Endothelial cell of umbilical vein (primary cell): ENCODE results near the gene PLD1. TPM values are rescaled to one million over a fixed set of nuclear protein-coding genes. Genes with fewer than 3 reads are reported as not detected.

Experiments used
- BruUV-seq: library from RNA; stranded (reverse); fragments of 400-500 nt; replicated peaks from 2 replicates; lab custom pipeline; 2021; lab: Mats Ljungman, UMichigan
- CTCF ChIA-PET: fragments of 300-600, 350-600 bp; sonication (Branson Sonifier 250); formaldehyde crosslinking; loops from one replicate; lab custom pipeline; 2021; ENCODE audit warnings: antibody characterized with exemption, inconsistent platforms; lab: Charles Lee
- POLR2A ChIA-PET: fragments of 300-600, 350-600 bp; sonication (Branson Sonifier 250); formaldehyde crosslinking; loops from one replicate; lab custom pipeline; 2021; ENCODE audit warnings: antibody characterized with exemption, inconsistent platforms; lab: Charles Lee
- DNase-seq: peaks from one replicate; pipeline ENCODE4 v3.0.0-alpha.2; 2011; ENCODE audit warnings: low read depth, low spot score
- FAIRE-seq: peaks from 2 replicates; lab custom pipeline; 2011; peaks lifted over from hg19 to GRCh38; lab: Jason Lieb, UNC
- H2AFZ ChIP-seq: 2 replicates; pipeline ENCODE4 v1.6.0; 2012; ENCODE audit warnings: low read depth, low read length, control low read depth, inconsistent platforms
- H3K27ac ChIP-seq: 2 replicates; pipeline ENCODE4 v1.5.1; 2011; ENCODE audit warnings: low read depth, mild to moderate bottlenecking, control low read depth, low read length, moderate library complexity; ENCODE audit not compliant: insufficient read depth
- H3K27me3 ChIP-seq, 2 experiments: 2 replicates each; pipeline versions ENCODE4 v1.6.0 to v1.6.1; 2011; ENCODE audit warnings: low read length in 2 of 2, mixed read lengths in 1 of 2; ENCODE audit not compliant: control insufficient read depth in 2 of 2, insufficient read depth in 2 of 2
- H3K36me3 ChIP-seq, 2 experiments: 2 replicates in 1 of 2; 3 replicates in 1 of 2; pipeline ENCODE4 v1.5.1; 2011; ENCODE audit warnings: low read length in 2 of 2, mild to moderate bottlenecking in 1 of 2, moderate library complexity in 1 of 2; ENCODE audit not compliant: control insufficient read depth in 2 of 2, insufficient read depth in 2 of 2; ENCODE audit errors: extremely low read depth in 1 of 2
- H3K4me1 ChIP-seq: 3 replicates; pipeline ENCODE4 v1.5.1; 2011; ENCODE audit warnings: mild to moderate bottlenecking, low read length; ENCODE audit not compliant: control insufficient read depth, insufficient read depth; ENCODE audit errors: extremely low read depth
- H3K4me2 ChIP-seq: 2 replicates; pipeline ENCODE4 v1.6.1; 2011; ENCODE audit warnings: low read length, control low read depth, mixed read lengths; ENCODE audit not compliant: insufficient read depth
- H3K4me3 ChIP-seq, 3 experiments: fragments of 200-600 bp in 1 of 3; sonication (generic), shearing (Covaris generic) in 1 of 3; replicated peaks in 1 of 3; 2 replicates each; pipeline ENCODE4 v1.5.1; 2011 to 2016; ENCODE audit warnings: control low read depth in 3 of 3, low read length in 3 of 3, mild to moderate bottlenecking in 2 of 3, inconsistent platforms in 1 of 3, low read depth in 1 of 3, moderate library complexity in 1 of 3; ENCODE audit not compliant: insufficient read depth in 1 of 3
- H3K79me2 ChIP-seq: 2 replicates; pipeline ENCODE4 v1.6.0; 2012; ENCODE audit warnings: low read length, inconsistent platforms; ENCODE audit not compliant: control insufficient read depth, insufficient read depth
- H3K9ac ChIP-seq: replicated peaks from 2 replicates; pipeline ENCODE3; 2011; ENCODE audit warnings: low read length, control low read depth; ENCODE audit not compliant: insufficient read depth; ENCODE audit errors: extremely low read depth
- H3K9me1 ChIP-seq: replicated peaks from 3 replicates; pipeline ENCODE4 v1.6.0; 2011; ENCODE audit warnings: mild to moderate bottlenecking, low read length; ENCODE audit not compliant: control insufficient read depth, insufficient read depth; ENCODE audit errors: extremely low read depth
- H3K9me3 ChIP-seq: replicated peaks from 2 replicates; pipeline ENCODE4 v1.5.1; 2012; ENCODE audit warnings: low read length, inconsistent platforms; ENCODE audit not compliant: control insufficient read depth, insufficient read depth
- H4K20me1 ChIP-seq: replicated peaks from 2 replicates; pipeline ENCODE3; 2011; ENCODE audit warnings: mild to moderate bottlenecking, low read length; ENCODE audit not compliant: control insufficient read depth, insufficient read depth; ENCODE audit errors: extremely low read depth
- EZH2 ChIP-seq: IDR thresholded peaks from 2 replicates; pipeline ENCODE4 v1.6.1; 2012; ENCODE audit warnings: borderline replicate concordance, low read depth, mild to moderate bottlenecking, moderate library complexity, low read length, inconsistent platforms; ENCODE audit not compliant: severe bottlenecking
- FOS ChIP-seq: IDR thresholded peaks from 2 replicates; pipeline ENCODE4 v1.6.1; 2011; ENCODE audit warnings: mild to moderate bottlenecking, low read length, moderate library complexity, borderline replicate concordance; ENCODE audit not compliant: insufficient read depth
- GATA2 ChIP-seq: IDR thresholded peaks from 2 replicates; pipeline ENCODE4 v1.7.0; 2011; ENCODE audit warnings: low read depth, mild to moderate bottlenecking, moderate library complexity, mixed read lengths, low read length; ENCODE audit not compliant: insufficient read length, insufficient read depth
- JUN ChIP-seq: IDR thresholded peaks from 2 replicates; pipeline ENCODE4 v1.6.1; 2011; ENCODE audit warnings: borderline replicate concordance, low read depth; ENCODE audit not compliant: insufficient read length, insufficient read depth
- MAX ChIP-seq: IDR thresholded peaks from 2 replicates; pipeline ENCODE4 v1.6.1; 2011; ENCODE audit not compliant: insufficient read depth, insufficient read length
- MYC ChIP-seq: IDR thresholded peaks from one replicate; pipeline ENCODE4 v1.6.1; 2011; ENCODE audit warnings: mild to moderate bottlenecking, low read depth, low read length
- POLR2A ChIP-seq: IDR thresholded peaks from 2 replicates; pipeline ENCODE4 v1.6.1; 2012; ENCODE audit warnings: low read depth, mild to moderate bottlenecking, control low read depth, low read length
- POLR2AphosphoS5 ChIP-seq: IDR thresholded peaks from 2 replicates; pipeline ENCODE4 v1.6.1; 2012; ENCODE audit warnings: low read depth, mild to moderate bottlenecking, control low read depth, low read length, moderate library complexity; ENCODE audit not compliant: insufficient read depth
- dilution Hi-C: fragments of 300-500 bp; cut with MboI; formaldehyde crosslinking; loops from one replicate; pipeline ENCODE4 v1.15.0; 2019; ENCODE audit warnings: low sequenced_read_pairs; ENCODE audit not compliant: extremely low pct_ligation_motif_present
- intact Hi-C: fragments of 100-400 bp; cut with micrococcal nuclease; formaldehyde crosslinking; loops from one replicate; pipeline ENCODE4 v1.10.0; 2022
- polyA plus RNA-seq, 4 experiments: library from polyadenylated mRNA; depleted of rRNA in 3 of 4; stranded (reverse) in 3 of 4; unstranded in 1 of 4; fragments of >200 nt; gene quantifications; 2 replicates each; pipeline versions ENCODE4 v1.2.1 to v1.2.3, GENCODE V29; 2011 to 2012; ENCODE audit warnings: missing spikeins in 1 of 4
- total RNA-seq: library from RNA; stranded (reverse); gene quantifications from 2 replicates; pipeline ENCODE4 v1.2.3, GENCODE V29; 2021
- TF ChIP-seq, protein P1 (sequence below), 2 donors: IDR thresholded peaks; 1 replicate in 1 of 2; 2 replicates in 1 of 2; pipeline ENCODE4 v1.5.1; 2011; ENCODE audit warnings: low read length in 2 of 2, mild to moderate bottlenecking in 2 of 2, moderate library complexity in 2 of 2, control low read depth in 1 of 2, inconsistent platforms in 1 of 2, low read depth in 1 of 2; ENCODE audit not compliant: insufficient read depth in 1 of 2; ENCODE audit errors: extremely low read depth in 1 of 2

PLD1 gene
- total and polyA plus RNA-seq, 2 donors (not counting 3 experiments of a cell fraction or from before 2014, with no cell fraction given): 42.0 to 108 TPM

- H3K4me1 ChIP-seq: peaks cover 3% of the 10 kb centered on the region
- no peaks in the 10 kb centered on the region for H3K27me3 ChIP-seq
- no peaks in the 10 kb centered on the region for H3K9me3 ChIP-seq
- no peak overlapping the region for H2AFZ ChIP-seq
- peaks cover 8% of the 10 kb centered on the region in 2 experiments for H3K36me3 ChIP-seq
- H4K20me1 ChIP-seq: no peaks in the 10 kb centered on the region
- H3K9ac ChIP-seq: no peak overlapping the region
- no peak overlapping the region for H3K4me2 ChIP-seq
- H3K79me2 ChIP-seq: no peaks in the 10 kb centered on the region
- FAIRE-seq: no peak
- CTCF ChIA-PET: no interaction called here
- no peak overlapping the region for H3K27ac ChIP-seq
- BruUV-seq: no TSS peak
- intact Hi-C loops (no loop called here), dilution Hi-C loops (no loop called here)
- TF ChIP-seq POLR2AphosphoS5 (no peak), POLR2A (no peak), MYC (no peak), GATA2 (no peak), MAX (no peak), EZH2 (no peak), JUN (no peak), FOS (no peak)
- TF ChIP-seq, protein P1, sequence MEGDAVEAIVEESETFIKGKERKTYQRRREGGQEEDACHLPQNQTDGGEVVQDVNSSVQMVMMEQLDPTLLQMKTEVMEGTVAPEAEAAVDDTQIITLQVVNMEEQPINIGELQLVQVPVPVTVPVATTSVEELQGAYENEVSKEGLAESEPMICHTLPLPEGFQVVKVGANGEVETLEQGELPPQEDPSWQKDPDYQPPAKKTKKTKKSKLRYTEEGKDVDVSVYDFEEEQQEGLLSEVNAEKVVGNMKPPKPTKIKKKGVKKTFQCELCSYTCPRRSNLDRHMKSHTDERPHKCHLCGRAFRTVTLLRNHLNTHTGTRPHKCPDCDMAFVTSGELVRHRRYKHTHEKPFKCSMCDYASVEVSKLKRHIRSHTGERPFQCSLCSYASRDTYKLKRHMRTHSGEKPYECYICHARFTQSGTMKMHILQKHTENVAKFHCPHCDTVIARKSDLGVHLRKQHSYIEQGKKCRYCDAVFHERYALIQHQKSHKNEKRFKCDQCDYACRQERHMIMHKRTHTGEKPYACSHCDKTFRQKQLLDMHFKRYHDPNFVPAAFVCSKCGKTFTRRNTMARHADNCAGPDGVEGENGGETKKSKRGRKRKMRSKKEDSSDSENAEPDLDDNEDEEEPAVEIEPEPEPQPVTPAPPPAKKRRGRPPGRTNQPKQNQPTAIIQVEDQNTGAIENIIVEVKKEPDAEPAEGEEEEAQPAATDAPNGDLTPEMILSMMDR (IDR thresholded peaks at IDR 0.05; ENCODE audit: extremely low read depth in 1 of 2, insufficient read depth in 1 of 2, low read depth in 1 of 2, low read length in 2 of 2): no peak
- H3K9me1 ChIP-seq: no peaks in the 10 kb centered on the region
- DNase-seq: no peak
- POLR2A ChIA-PET: no interaction called here
- H3K4me3 ChIP-seq: no peak overlapping the region
These were observed 83.0 kb downstream of the PLD1 start for GRCh38 chr3:171727288-171727687.
